Activated naive CD8-positive, alpha-beta T cell (primary cell): ENCODE measurements around the gene C6orf120.

ENCODE experiments used
- H3K27ac Mint-ChIP-seq: one replicate; pipeline ENCODE4 v1.8.0; 2021; ENCODE audit warnings: mixed read lengths
- H3K27me3 Mint-ChIP-seq: one replicate; pipeline ENCODE4 v1.8.0; 2021; ENCODE audit warnings: mixed read lengths
- H3K36me3 Mint-ChIP-seq: one replicate; pipeline ENCODE4 v1.8.0; 2021; ENCODE audit warnings: mixed read lengths
- H3K4me1 Mint-ChIP-seq: one replicate; pipeline ENCODE4 v1.8.0; 2021; ENCODE audit warnings: low read depth, mixed read lengths
- H3K4me3 Mint-ChIP-seq: one replicate; pipeline ENCODE4 v1.8.0; 2021; ENCODE audit warnings: mild to moderate bottlenecking, mixed read lengths
- H3K9me3 Mint-ChIP-seq: one replicate; pipeline ENCODE4 v1.8.0; 2021; ENCODE audit warnings: low read depth, mixed read lengths

C6orf120 gene

DNA sequence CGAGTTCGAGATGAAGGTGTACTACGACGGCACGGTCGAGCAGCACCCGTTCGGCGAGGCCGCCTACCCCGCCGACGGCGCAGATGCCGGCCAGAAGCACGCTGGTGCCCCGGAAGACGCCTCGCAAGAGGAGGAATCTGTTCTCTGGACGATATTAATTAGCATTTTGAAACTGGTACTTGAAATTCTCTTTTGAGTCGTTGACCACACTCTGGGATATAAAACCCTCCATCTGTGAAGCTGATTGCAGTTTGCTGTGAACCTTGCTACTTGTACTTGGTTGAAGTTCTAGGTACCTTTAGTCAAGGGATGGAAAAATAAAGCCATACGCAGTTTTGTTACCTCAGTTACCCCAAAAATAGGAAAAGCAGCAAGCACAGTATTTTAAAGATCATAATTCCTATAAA, 917 bp downstream of the C6orf120 start:
- peaks cover 9% of the 10 kb centered on the region for H3K36me3 Mint-ChIP-seq
- H3K4me1 Mint-ChIP-seq, result peaks cover 53% of the 10 kb centered on the region
- no peaks in the 10 kb centered on the region for H3K9me3 Mint-ChIP-seq
- peak overlapping the region; percentile 92 for H3K27ac Mint-ChIP-seq
- peak overlapping the region; percentile 95 for H3K4me3 Mint-ChIP-seq
- no peaks in the 10 kb centered on the region for H3K27me3 Mint-ChIP-seq

DNA sequence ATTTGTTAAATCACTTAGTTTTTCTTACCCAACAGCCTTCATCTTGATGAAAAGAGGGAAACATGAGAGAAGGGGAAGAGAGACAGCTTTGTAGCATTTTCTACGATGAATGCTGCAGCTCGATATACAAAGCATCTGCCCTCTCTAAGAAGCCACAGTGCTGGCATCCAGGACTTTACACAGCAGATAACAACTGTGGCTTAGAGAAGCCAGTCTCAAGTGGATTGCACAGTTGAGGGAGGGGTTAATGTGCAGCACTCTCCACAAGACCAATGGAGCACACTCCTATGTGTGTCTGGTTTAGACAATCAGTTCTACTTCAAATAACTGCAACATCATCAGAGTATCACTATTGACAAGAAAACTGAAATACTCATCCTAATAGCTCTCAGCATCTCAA, 5.8 kb downstream of the C6orf120 start:
- Mint-ChIP-seq H3K9me3 (no peaks in the 10 kb centered on the region), H3K4me1 (peaks cover 48% of the 10 kb centered on the region), H3K36me3 (peaks cover 6% of the 10 kb centered on the region), H3K27ac (peak overlapping the region; percentile 75), H3K27me3 (no peaks in the 10 kb centered on the region), H3K4me3 (no peak overlapping the region)

DNA sequence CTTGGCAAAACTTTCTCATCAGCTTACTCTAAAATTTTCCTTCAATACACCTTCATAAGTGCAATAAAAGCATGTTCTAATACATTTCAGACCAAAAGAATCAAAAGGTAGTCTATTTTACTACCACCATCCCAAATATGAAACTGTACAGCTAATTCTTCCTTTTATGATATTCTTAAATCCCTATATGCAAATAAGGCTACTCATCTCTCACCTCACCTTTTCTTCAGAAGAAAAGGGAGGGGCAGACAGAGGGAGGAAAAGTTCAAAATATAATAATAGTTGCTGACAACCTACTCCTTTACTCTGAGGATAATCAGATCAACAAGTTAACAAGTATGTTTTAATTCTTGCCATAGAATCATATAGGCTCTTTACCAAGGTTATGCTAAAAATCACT, 7.4 kb downstream of the C6orf120 start:
- Mint-ChIP-seq H3K36me3 (peaks cover 9% of the 10 kb centered on the region), H3K4me3 (no peak overlapping the region), H3K4me1 (peaks cover 36% of the 10 kb centered on the region), H3K27me3 (no peaks in the 10 kb centered on the region), H3K9me3 (no peaks in the 10 kb centered on the region), H3K27ac (peak overlapping the region; percentile 34)

DNA sequence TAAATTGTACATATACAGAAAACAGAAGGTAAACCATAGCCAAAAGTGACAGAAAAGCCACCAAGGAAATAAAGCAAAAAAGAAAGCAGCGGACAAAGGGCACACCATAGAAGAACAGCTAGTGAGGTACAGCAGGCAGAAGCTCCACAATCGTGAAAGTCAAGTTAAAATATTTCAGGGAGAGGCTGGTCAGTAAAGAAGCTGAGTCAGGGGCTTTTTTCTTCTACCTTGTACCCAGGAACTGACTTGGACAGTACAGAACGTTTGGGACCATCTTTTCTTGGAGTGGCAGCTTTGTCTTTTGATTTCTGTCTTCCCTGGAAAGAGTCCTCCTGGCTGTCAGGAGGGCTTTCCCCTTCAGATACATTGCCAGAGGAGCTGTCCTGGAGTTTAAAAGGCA, 8.1 kb downstream of the C6orf120 start:
- H3K27me3 Mint-ChIP-seq, result no peaks in the 10 kb centered on the region
- H3K27ac Mint-ChIP-seq, result no peak overlapping the region
- no peak overlapping the region for H3K4me3 Mint-ChIP-seq
- H3K36me3 Mint-ChIP-seq, result peaks cover 10% of the 10 kb centered on the region
- no peaks in the 10 kb centered on the region for H3K9me3 Mint-ChIP-seq
- H3K4me1 Mint-ChIP-seq, result peaks cover 32% of the 10 kb centered on the region

DNA sequence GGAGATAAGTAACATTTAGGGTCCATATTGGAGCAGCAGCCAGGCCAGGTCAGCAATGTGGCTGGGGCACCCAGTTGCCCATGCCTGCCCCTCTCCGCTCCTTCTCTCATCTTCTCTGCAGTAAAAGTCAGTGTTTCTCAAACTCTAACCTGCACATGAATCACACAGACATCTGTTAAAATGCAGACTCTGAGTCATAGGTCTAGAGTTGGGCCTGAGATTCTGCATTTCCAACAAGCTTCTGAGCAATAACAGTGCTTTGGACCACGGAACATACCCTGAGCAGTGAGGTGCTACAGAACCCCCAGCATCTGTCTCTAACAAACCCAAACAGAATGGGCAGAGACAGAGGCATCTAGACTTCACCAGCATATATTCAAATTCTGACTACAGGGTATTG, 12.3 kb downstream of the C6orf120 start:
- Mint-ChIP-seq H3K27ac (peak overlapping the region; percentile 51), H3K9me3 (no peaks in the 10 kb centered on the region), H3K4me1 (peaks cover 21% of the 10 kb centered on the region), H3K4me3 (no peak overlapping the region), H3K27me3 (no peaks in the 10 kb centered on the region), H3K36me3 (peaks cover 7% of the 10 kb centered on the region)

DNA sequence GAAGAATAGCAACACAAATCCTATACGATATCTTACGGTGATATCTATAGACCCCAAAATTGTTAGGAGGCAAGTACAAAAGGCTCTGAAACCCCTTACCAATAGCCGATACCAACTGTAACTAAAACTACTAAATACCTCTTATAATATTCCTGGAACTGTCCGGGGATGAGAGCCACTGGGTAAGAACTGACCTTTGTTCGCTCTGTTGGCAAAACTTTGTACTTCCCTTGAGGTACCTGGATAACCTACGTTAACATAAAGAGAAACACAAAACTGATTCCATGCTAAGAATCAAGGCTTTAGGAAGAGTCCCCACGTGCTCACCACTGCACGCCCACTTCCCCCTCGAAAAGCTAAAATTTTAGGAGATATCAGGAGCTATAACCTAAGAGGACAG, 12.7 kb downstream of the C6orf120 start:
- H3K36me3 Mint-ChIP-seq, result peaks cover 7% of the 10 kb centered on the region
- H3K9me3 Mint-ChIP-seq, result no peaks in the 10 kb centered on the region
- no peaks in the 10 kb centered on the region for H3K27me3 Mint-ChIP-seq
- H3K4me3 Mint-ChIP-seq, result no peak overlapping the region
- H3K27ac Mint-ChIP-seq, result peak overlapping the region; percentile 51
- peaks cover 21% of the 10 kb centered on the region for H3K4me1 Mint-ChIP-seq

DNA sequence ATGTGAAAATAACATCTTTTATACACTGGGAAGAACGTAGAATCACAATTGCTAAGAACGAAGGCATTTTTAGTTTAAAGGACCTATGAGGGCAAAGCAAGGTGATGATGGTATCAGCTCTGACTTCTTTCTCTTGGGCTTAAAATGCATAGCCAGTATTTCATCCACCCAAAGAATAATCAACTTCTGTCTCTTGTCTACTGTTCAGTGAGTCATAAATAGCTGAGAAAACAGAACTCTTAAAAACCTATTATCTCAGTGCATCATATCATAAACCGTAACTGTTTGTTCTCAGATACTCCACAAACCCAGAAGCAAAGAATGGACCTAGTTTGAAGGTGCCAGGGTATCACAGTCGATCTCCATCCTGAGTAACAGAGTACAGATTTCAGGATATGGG, 17.2 kb downstream of the C6orf120 start:
- H3K27ac Mint-ChIP-seq, result peak overlapping the region; percentile 69
- H3K4me1 Mint-ChIP-seq, result peaks cover 47% of the 10 kb centered on the region
- no peak overlapping the region for H3K4me3 Mint-ChIP-seq
- no peaks in the 10 kb centered on the region for H3K27me3 Mint-ChIP-seq
- no peaks in the 10 kb centered on the region for H3K9me3 Mint-ChIP-seq
- peaks cover 8% of the 10 kb centered on the region for H3K36me3 Mint-ChIP-seq

DNA sequence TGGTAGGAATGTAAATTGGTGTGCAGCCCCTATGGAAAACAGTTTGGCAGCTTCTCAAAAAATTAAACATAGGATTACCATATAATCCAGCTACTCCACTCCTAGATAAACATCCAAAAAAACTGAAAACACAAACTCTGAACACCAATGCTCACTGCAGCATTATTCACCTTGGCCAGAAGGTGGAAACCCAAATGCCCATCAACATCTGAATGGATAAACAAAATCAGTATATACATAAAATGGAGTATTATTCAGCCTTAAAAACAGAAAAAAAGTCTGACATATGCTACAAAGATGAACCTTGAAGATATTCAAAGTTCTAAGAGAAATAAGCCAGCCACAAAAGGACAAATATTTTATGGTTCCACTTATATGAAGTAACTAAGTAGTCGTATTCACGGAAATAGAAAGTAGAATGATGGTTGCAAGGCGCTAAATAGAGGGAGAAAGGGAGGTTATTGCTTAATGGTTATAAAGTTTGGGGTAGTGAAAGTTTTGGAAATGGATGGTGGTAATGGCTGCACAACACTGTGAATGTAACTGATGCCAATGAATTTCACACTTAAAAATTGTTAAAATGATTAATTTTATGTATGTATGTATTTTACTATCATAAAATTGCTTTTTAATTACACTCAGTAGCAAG, 18.4 kb downstream of the C6orf120 start:
- Mint-ChIP-seq H3K4me1 (peaks cover 49% of the 10 kb centered on the region), H3K9me3 (no peaks in the 10 kb centered on the region), H3K27ac (peak overlapping the region; percentile 59), H3K27me3 (no peaks in the 10 kb centered on the region), H3K4me3 (no peak overlapping the region), H3K36me3 (peaks cover 2% of the 10 kb centered on the region)

DNA sequence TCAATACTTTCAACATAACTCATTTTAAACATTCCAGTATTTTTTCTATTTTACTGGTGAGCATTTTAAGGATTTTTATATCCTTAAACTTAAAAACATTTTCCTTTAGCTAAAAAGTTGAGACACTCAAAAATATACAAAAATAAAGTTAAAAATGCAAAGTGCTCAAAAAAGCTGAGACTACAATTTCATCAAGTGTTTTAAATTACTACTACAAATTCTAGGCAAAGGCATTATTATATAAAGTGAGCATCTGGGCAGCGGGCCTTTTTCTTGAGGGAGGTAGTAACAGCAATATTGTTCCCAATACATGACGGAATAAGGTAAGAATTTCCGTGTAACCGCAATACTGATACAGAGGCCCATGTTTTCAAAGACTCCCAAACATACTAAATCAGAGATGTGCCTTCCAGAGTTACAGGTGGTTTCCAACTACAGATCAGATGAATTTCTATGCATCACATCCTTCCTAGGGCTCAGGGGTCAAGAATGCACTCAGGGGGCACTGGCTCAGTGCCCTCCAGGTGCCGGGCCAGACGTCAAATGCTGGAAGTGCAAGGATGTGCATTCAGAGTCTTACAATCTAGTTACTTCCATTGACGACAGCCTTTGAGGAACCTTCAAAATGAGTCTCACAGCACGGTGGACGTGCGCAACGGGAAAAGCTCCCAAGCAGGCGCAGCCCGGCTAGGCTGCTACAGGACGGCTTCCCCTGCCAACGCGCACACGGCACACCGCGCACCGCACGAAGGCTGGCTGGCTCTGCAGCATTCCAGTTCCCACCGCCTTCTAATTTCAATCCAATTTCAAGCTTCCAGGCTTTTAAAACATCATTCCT, 20.7 kb downstream of the C6orf120 start:
- Mint-ChIP-seq H3K4me1 (peaks cover 51% of the 10 kb centered on the region), H3K27me3 (no peaks in the 10 kb centered on the region), H3K4me3 (peak overlapping the region; percentile 96), H3K27ac (peak overlapping the region; percentile 95), H3K9me3 (no peaks in the 10 kb centered on the region), H3K36me3 (peaks cover 2% of the 10 kb centered on the region)

DNA sequence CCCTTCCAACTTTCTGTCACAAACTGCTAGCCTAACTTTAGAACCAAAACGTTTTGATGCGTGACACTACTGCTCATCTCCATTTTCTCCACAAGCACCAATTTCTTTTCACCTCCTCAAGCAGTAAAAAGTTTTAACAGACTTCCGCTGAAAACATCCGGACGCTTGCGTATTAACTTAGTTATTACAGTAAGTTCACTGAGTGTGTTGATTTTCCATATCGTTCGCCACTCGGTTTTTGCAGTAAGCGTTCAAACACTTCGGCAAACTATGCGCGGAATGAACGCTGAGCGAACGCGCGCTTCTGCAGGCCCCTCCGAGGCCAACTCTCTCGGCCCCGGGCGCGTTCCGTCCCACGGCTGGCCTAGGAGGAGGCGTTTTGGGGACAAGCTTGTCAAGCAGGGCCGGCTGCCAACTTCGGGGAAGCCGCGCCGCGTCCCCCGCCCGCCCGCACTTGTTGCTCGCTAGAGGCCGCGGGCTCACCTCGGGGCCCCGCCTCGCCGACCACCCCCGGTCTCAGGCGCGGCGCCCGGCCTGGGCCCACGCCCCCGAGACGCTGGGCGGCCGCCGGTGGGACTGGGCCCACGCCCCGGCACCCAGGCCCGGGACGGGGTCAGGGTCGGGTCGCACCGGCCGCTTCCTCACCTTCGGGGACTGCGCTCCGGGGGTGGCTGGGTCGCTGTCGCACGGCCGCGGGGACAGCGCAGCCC, 21.4 kb downstream of the C6orf120 start:
- Mint-ChIP-seq H3K9me3 (no peaks in the 10 kb centered on the region), H3K4me3 (peak overlapping the region; percentile 96), H3K4me1 (peaks cover 50% of the 10 kb centered on the region), H3K27ac (peak overlapping the region; percentile 95), H3K36me3 (peaks cover 2% of the 10 kb centered on the region), H3K27me3 (no peaks in the 10 kb centered on the region)

DNA sequence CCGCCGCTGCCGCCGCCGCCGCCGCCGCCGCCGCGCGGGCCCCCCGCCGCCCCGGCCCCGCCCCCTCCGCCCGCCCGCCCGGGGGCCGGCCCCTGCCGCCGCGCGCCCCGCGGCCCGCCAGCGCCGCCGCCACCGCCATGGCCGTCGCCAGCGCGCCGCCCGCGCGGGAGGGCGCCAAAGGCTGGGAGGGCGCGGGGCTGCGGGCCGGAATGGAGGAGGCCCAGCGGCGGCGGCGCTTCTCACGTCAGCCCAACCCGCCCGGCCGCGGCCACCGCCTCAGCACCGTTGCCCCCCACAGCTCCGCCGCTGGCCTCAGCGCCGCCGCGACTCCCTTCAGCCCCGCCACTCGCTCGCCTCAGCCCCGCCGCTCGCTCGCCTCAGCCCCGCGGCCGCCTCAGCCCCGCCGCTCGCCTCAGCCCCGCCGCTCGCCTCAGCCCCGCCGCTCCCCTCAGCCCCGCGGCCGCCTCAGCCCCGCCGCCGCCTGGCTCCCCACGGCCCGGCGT, 22.1 kb downstream of the C6orf120 start:
- H3K27ac Mint-ChIP-seq, result no peak overlapping the region
- H3K36me3 Mint-ChIP-seq, result peaks cover 2% of the 10 kb centered on the region
- no peak overlapping the region for H3K4me3 Mint-ChIP-seq
- no peaks in the 10 kb centered on the region for H3K27me3 Mint-ChIP-seq
- peaks cover 47% of the 10 kb centered on the region for H3K4me1 Mint-ChIP-seq
- H3K9me3 Mint-ChIP-seq, result no peaks in the 10 kb centered on the region

DNA sequence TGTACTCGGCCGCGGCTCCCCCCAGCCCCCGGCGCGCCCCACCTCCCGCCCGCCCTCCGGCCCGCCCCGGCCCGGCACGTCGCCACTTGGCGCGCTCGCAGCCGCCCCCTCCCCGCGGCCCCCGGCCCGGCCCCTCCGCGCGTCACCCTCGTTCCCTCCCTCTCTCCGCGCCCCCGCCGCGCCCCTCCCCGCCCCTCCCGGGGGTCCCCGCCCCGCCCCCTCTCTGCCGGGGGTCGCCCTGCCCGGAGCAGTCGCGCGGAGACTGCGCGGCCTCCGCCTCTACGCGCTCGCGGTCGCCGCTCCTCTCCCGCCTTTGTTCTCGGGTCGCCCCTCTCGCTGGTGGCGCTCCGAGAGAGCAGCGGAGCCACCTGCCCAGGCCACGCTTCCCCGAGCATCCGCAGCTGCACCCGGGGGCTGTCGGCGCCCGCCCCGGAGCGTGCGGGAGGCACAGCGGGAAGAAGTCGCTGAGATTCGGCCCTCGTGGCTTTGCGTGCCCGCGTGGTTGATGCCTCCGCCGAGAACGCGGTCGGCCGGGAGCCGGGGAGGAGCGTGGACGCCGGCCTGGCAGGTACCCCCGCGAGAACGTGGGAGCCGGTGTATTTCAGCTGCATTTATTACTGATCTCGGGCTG, 22.7 kb downstream of the C6orf120 start, which contains the start of gene PHF10:
PHF10 (minus strand) TSS at position 7 of the 631 bp plus-strand sequence. CDS start 569 bp downstream, outside the sequence.
- H3K27me3 Mint-ChIP-seq, result no peaks in the 10 kb centered on the region
- H3K27ac Mint-ChIP-seq, result peak within 1 kb of the TSS; percentile 95
- peak within 1 kb of the TSS; percentile 96 for H3K4me3 Mint-ChIP-seq
- no peaks in the 10 kb centered on the region for H3K9me3 Mint-ChIP-seq
- peaks cover 2% of the 10 kb centered on the region for H3K36me3 Mint-ChIP-seq
- H3K4me1 Mint-ChIP-seq, result peaks cover 42% of the 10 kb centered on the region

DNA sequence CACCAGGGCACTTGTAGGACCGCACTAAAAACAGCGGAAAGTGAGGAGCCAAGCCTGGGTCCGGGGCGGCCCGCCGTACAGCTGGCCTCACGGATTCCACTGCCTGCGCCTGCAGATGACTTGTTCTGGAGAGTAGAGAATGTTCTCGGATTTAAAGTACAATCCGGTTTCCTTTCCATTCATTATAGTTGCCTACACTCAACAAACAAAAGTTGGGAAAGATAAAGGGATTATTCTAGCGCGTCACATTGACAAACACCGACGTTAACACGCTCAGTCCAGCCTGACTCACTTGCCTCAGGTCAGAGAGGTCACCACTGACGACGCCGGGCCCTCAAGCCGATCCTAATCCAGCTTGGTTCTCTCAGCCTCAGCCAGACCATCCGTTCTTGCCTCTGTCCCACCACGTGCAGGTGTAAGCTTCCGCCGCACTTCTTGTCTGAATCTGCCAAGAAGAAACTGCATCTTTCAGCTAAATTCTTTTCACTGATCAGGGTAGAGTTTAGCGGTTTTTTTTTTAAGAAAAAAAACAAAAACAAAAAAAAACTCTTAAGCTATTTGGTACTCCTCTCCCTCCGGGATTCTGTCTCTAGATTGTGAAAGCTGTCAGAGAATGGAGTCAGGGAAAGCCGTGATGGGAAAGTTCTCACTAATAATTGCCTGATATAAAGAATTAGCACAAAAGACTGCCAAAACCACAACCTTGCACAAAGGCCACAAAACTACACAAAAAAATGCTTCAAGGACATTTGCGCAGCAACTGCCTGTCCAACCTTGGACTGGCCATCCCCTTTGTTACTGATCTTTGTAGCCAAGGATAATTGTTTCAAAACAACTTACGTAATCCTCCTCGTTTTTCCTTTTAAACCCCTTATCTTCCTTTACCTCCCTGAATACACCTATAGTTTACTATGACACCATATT, 23.5 kb downstream of the C6orf120 start:
- Mint-ChIP-seq H3K9me3 (no peaks in the 10 kb centered on the region), H3K27ac (peak overlapping the region; percentile 94), H3K36me3 (peaks cover 1% of the 10 kb centered on the region), H3K27me3 (no peaks in the 10 kb centered on the region), H3K4me1 (peaks cover 35% of the 10 kb centered on the region), H3K4me3 (peak overlapping the region; percentile 89)

DNA sequence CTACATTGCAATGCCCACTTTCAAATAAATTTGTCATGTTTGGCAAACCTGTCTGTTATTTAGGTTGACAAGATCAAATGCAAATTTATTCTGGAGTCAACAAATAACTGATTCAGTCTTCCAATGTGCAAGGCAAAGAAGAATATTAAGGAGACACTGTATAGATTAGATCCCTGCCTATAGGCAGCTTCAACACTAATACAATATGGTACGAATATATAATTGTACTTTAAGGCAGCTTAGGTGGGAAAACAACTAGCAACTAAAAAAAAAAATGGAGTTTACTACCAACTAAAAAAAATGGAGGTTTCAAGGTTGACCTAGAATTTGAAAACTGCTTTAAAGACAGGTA, 24.1 kb downstream of the C6orf120 start:
- Mint-ChIP-seq H3K27me3 (no peaks in the 10 kb centered on the region), H3K4me3 (peak overlapping the region; percentile 89), H3K9me3 (no peaks in the 10 kb centered on the region), H3K36me3 (no peaks in the 10 kb centered on the region), H3K27ac (peak overlapping the region; percentile 94), H3K4me1 (peaks cover 29% of the 10 kb centered on the region)
